GM19395 (cell line): ENCODE results near the gene TMEM167B.

ENCODE experiments used
- ATAC-seq: cut with Tn5 transposase; IDR thresholded peaks from one replicate; pipeline ENCODE4 v1.9.1; 2021; ENCODE audit warnings: mild to moderate bottlenecking, moderate library complexity; ENCODE audit not compliant: unreplicated experiment

The TMEM167B gene

GRCh38 chr1:109080441-109081082 lies 10.0 kb upstream of the TMEM167B start:
- ATAC-seq = no peak

- ATAC-seq = no peak
These were observed 7.1 kb upstream of the TMEM167B start for GRCh38 chr1:109083501-109083900.

- ATAC-seq = no peak
These were observed 6.6 kb upstream of the TMEM167B start for GRCh38 chr1:109083923-109084322.

- no peak for ATAC-seq
These were observed 5.7 kb upstream of the TMEM167B start for GRCh38 chr1:109084563-109085517.

GRCh38 chr1:109089242-109090015 lies 1.1 kb upstream of the TMEM167B start:
- ATAC-seq = no peak

GRCh38 chr1:109091078-109091838 lies 694 bp downstream of the TMEM167B start:
- ATAC-seq = peak; percentile 56

- no peak for ATAC-seq
These were observed 1.3 kb downstream of the TMEM167B start for GRCh38 chr1:109091839-109092193.

- no peak for ATAC-seq
These were observed 3.8 kb downstream of the TMEM167B start for GRCh38 chr1:109094377-109094803.

GRCh38 chr1:109094871-109095270 lies 4.3 kb downstream of the TMEM167B start:
- ATAC-seq = no peak

GRCh38 chr1:109095631-109096030 lies 5.1 kb downstream of the TMEM167B start:
- no peak for ATAC-seq

- ATAC-seq = no peak
These were observed 5.6 kb downstream of the TMEM167B start for GRCh38 chr1:109096120-109096519.

- peak; percentile 86 for ATAC-seq
These were observed 9.6 kb downstream of the TMEM167B start for GRCh38 chr1:109099938-109100773.

GRCh38 chr1:109104364-109105151 lies 14.0 kb downstream of the TMEM167B start:
- no peak for ATAC-seq

GRCh38 chr1:109105881-109106280 lies 15.3 kb downstream of the TMEM167B start:
- ATAC-seq = no peak

GRCh38 chr1:109107785-109108184 lies 17.2 kb downstream of the TMEM167B start:
- no peak for ATAC-seq

- no peak for ATAC-seq
These were observed 19.3 kb downstream of the TMEM167B start for GRCh38 chr1:109109906-109110305.

- no peak for ATAC-seq
These were observed 21.0 kb downstream of the TMEM167B start for GRCh38 chr1:109111386-109112055.

- ATAC-seq = peak; percentile 33
These were observed 21.6 kb downstream of the TMEM167B start for GRCh38 chr1:109112056-109112651.
